ENCODE results near the gene RPGRIP1L.

DNA sequence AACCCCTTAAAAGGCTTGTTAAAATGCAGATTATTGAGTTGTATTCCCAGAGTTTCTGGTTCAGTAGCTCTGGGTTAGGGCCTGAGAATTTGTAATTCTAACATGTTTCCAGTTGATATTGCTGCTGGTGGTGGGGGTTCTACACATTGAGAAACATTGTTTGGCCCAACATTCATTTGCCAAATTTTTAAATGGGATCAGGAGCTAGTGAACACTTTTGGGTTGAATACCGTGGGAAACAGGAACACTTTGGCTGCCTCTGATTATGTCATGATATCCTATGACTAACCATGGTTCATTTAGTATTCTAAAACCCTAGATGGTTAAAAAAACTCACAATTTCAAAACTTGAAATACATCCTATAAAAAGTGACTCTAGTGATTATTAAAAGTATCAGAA, 89.3 kb downstream of the RPGRIP1L start:
- no peak for TF ChIP-seq EP300 (IDR thresholded peaks at IDR 0.05)
- TF ChIP-seq POLR2A (IDR thresholded peaks at IDR 0.05): no peak

All from tibial nerve (tissue), 3 donors.